HG03565 (cell line): Measurements from ENCODE around the gene SLC25A19.
A peak's percentile ranks its signal among the peaks of the same experiment; 100 is the strongest.
"Not testable (repeated sequence)": the region's sequence is repeated elsewhere in the genome, so short reads cannot be mapped to it uniquely, and the experiment has no call there.

Experiments
- ATAC-seq: cut with Tn5 transposase; IDR thresholded peaks from one replicate; pipeline ENCODE4 v1.9.1; 2021; ENCODE audit warnings: mild to moderate bottlenecking, moderate library complexity; ENCODE audit not compliant: unreplicated experiment

SLC25A19 gene

DNA sequence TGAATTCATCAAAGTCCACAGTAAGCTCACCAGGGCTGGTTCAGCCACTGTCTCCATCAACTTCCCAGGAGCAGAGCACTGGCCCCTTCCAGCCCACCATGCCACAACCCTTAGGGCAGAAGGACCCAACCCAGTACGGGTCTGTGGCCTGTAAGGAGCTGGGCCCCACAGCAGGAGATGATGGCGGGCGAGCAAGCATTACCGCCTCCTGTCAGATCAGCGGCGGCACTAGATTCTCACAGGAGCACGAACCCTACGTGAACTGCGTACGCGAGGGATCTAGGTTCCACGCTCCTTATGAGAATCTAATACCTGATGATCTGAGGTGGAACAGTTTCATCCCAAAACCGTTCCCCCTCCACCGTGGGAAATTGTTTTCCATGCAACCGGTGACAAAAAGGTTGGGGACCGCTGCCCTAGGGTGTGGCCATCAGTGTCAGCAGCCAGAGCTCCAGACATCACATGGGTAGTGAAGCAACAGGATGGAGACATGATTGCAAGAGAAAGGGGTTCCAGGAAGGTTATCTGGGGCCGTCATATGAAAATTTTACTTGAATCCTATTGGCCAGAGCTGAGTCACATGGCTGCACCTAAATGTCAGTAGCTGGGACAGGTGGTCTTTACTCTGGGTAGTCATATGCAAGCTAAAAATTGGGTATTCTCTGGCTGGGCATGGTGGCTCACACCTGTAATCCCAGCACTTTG is 12.4 kb upstream of the SLC25A19 start:
- ATAC-seq, result no peak

DNA sequence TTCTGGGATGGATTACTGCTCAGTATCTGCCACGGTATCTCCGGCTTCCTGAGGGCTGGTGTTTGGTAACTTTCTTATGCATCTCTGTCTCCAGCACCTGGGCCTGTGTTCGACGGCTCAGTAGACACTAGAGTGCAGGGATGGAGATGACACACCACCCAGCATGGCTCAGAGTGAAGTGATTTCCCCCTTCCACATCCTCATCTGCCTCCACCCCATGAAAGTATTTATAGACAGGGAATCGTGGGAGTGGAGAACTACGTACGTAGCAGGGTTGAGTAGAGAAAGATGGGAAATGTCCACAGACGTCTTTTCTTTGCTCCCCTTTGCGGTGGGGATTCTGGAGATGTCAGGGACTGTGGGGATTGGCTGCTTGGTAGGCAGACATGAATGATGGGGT is 11.8 kb upstream of the SLC25A19 start:
- ATAC-seq, result no peak

DNA sequence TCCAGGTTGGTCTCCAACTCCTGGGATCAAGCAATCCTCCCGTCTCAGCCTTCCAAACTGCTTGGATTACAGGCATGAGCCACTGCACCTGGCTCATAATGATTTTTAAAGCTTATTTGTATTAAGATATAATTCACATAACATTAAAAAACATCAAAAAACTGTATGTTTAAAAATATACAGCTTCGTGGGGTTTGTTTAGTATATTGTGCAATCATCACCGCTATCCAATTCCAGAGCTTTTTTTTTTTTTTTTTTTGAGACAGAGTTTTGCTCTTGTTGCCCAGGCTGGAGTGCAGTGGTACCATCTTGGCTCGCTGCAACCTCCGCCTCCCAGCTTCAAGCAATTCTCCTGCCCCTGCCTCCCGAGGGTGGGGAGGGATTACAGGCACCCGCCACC is 11.0 kb upstream of the SLC25A19 start:
- ATAC-seq, result no peak

DNA sequence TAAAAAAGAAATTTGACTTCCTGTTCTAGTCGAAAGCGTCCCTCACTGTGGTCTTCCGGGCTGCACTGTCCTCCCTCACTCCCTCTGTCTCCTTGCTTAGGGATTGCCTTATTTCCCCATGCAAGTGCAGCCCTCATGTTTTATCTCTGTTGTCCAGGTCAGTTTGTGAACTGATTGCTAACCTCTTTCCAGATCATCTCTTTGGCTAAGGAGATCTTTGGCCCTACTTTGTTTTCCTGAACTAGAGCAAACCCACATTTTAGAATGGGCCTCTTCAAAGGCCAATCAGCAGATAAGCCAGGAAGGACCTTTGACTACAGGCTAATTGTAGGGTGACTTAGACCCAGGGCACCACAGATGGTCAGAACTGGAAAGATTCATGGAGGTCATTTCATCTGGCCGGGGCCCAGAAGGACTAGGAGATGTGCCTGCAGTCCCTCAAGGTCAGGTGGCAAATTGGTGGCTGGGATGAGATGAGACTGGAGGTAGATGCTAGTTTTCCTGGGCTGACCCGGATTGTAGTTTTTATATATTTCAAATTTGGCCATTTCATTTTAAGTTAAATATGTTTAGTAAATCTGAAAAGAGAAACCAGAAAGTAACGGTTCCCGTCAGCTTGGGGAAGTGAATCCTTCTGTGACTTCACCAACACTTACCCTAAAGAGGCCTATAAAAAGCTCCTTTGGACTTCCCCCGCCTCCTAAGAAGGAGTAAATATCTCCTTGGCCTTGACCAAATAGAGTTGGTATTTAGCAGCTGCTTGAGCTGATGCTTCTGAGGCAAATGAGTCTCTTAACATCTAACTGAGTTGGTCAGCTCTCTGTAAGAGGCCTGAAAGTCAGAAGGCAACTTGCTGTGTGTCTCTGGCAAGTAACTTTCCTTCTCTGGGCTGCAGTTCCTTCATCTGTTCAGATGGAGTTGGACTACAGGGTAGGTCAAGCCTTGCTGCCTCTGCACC is 6.2 kb upstream of the SLC25A19 start:
- ATAC-seq, result peak; percentile 55

DNA sequence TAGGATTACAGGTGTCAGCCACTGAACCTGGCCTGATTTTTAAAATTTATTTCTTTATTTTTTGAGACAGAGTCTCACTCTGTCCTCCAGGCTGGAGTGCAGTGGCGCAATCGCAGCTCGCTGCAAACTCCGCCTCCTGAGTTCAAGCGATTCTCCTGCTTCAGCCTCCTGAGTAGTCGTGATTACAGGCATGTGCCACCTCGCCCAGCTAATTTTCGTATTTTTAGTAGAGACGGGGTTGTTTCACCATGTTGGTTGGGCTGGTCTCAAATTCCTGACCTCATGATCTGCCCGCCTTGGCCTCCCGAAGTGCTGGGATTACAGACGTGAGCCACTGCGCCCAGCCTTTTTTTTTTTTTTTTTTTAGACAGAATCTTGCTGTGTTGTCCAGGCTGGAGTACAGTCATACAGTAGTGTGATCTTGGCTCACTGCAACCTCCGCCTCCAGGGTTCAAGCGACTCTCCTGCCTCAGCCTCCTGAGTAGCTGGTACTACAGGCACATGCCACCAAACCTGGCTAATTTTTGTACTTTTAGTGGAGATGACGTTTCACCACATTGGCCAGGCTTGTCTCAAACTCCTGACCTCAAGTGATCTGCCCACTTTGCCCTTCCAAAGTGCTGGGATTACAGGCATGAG is 3.7 kb upstream of the SLC25A19 start:
- ATAC-seq, result not testable (repeated sequence)

DNA sequence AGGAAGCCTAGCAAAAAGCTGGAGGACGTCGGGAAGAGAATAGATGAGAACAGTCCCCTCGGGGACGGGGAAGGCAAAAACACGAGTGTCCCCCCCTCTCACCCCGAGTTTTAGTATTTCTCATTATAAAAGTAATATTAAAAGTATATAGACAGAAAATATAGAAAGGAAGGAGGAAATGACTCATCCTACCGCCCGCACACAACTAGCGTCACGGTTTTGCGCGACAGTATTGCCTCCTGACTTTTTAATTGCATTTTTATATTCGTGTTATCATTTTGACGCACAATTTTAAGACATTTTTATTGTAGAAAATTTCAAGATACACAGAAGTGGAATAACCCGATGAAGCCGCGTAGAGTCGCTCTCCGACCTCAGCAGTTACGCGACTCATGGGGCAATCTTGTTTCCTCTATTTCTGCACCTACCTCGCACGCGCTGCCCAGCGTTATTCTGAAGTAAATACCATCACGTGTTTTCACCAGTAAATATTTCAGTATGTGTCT is 652 bp upstream of the SLC25A19 start:
- no peak for ATAC-seq

DNA sequence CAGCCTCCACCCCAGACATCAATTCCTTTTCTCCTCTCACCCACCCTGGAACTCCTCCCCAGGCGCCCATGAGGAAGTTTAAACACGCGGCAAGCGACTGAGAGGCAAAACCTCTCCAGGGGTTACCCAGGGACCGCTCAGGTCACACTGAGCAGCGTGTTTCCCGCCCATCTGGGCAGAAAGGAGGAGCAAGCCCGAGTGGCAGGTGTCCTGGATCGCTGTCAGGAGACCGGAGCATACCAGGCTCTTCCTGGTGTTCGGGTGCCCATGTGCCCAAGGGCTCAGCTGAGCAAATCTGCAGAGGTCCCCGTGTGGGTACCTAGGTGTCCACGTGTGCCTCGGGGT is 491 bp downstream of the SLC25A19 start:
- ATAC-seq, result peak; percentile 2

DNA sequence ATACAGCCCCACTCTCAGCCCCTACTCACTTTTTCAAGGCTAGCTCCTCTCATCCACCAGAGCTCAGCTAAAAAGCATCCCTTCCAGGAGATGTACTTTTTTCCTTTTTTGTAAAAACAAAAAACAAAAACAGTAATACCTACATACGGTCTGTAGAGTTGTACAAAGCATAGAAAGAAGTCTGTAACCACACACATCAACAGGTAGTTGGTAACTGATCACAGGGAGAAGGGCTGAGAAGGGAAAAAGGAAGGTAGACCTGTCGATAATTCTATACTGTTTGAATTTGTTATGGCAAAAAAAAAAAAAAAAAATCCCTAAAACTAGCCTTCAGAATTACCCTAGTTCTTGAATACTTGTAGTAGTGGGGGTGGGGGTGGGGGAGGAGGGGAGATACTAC is 874 bp downstream of the SLC25A19 start:
- no peak for ATAC-seq

DNA sequence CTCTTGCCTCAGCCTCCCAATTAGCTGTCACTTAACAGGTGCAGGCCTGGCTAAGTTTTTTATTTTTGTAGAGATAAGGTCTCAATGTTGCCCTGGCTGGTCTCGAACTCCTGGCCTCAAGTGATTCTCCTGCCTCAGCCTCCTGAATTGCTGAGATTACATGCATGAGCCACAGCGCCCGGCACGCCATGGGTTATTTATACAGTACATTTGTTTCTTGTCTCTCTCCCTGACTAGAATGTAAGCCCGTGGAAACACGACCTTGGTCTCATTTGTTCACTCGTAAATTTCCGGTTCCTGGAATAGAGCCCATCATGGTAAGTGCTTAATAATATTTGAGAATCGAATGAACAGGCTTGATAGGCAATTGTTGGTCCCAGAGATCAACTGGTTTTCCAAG is 2.0 kb downstream of the SLC25A19 start:
- no peak for ATAC-seq

DNA sequence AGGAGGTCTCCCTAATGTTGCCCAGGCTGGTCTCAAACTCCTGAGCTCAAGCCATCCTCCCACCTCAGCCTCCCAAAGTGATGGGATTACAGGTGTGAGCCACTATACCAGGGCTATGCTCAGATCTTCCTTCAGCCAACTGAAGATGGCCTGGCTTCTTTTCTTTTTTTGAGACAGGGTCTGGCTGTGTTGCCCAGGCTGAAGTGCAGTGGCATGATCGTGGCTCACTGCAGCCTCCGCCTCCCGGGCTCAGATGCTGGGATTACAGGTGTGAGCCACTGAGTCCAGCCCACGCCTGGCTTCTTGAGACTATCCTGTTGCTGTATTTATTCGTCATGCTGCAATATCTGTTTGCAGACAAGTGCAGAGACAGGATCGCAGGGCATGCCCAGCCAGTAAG is 4.1 kb downstream of the SLC25A19 start:
- ATAC-seq, result no peak

DNA sequence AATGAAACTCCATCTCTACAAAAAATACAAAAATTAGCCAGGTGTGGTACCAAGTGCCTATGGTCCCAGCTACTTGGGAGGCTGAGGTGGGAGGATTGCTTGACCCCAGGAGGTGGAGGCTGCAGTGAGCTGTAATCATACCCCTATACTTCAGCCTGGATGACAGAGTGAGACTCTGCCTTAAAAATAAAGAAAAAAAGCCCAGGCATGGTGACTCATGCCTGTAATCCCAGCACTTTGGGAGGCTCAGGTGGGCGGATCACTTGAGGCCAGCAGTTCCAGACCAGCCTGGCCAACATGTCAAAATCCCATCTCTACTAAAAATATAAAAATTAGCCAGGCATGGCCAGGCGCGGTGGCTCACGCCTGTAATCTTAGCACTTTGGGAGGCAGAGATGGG is 9.0 kb downstream of the SLC25A19 start:
- ATAC-seq, result not testable (repeated sequence)

DNA sequence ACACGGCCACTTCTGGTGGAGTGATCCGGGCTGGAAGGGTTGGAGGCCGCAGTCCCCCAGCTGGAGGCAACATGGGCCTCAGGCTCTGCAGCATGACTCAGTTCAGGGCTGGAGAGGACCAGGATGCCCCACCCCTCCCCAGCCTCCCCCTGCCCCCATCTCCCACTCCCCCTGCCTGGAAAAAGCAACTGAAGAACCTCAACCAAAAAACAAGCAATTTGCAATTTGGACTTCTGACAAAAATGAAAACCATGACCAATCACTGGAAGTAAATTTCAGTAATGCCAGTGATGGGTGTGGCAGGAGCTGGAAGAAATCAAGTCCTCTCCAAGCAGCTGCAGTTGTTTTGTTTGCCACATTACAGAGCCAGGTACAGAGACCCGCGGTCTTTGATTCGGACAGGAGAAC is 11.6 kb downstream of the SLC25A19 start:
- ATAC-seq, result no peak

DNA sequence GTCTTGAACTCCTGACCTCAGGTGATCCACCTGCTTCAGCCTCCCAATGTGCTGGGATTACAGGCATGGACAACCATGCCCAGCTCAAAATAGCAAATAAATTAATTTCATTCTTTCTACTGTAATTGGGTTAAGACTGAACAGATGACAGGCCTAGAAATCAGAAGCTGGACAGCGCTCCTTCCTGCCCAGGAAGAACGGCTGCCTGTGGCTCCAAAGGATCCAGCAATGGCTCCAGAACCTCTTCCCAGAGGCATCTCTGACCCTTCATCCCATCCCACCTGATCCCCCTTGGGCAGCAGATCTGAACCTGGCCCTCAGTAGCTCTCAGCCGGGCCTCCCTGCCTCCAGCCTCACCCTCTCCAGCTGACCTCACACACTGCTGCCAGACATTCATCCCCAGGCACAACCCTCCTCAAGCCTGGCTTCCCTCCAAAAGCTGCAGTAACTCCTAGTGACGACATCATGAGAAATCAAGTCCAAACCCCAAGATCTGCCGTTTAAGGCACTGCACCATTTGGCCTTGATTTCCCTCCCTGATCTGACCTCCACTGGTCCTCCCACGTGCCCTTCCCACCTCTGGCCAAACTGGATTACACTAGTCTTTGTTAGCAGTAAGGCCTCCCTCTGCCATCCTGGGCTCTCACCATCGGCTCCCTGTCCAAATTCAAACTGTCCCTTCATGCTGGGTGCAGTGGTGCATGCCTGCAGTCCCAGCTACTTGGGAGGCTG is 15.1 kb downstream of the SLC25A19 start:
- no peak for ATAC-seq

DNA sequence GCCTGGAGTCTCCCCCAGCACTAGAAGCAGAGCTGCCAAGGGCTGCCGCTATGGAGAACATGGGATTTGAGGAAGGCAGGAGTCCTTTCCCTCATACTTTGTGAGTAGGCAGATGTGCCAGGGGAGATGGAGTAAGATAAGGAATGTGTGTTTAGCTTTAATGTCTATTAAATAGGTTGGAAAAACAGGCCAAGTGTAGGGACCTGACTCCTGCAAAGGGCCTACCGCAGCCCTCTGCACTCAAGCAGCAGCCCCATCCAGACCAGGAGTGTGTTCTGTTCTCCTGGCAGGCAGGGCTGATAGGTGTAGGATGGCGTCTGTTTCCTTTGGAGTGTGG is 16.4 kb downstream of the SLC25A19 start:
- ATAC-seq, result no peak

DNA sequence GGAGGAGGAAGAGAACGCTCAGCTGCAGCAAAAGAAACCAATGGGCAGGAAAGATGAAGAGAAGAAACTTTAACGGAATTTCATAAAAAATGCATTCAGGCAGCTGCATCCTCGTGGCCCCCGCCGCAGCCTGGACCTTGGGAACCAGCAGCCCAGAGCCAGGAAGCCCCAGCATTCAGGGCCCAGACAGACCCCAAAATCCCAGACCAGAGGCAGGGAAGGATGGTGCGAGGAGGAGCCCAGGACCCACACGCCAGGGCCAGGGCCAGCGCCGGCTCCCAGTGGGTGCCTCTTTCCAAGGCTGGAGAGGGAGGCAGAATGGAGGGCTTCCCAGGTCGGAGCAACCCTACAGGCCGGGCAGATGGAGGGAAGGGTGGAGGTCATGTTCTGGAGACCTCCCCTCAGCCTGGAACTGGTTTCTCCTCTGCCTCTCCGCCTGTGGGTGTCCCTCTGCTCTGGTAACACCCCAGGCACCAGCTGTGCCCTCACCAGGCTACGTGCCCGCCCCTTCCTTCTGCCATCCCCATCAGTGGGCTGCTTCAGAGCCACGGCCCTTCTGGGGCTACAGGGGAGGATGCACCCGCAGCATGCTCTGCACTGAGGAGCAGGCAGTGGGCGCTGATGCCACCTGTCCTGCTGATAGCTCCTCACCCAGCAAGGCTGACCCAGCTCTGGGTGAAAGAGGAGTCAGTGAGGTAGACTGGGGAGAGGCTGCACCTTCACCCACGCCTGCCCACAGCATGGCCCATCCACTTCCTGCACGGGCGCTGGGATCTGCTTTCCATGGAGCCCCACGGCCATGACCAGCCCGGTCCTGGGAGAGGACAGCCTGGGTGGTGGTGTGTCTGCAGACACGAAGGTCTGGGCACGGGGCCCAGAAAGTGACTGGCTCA is 17.0 kb downstream of the SLC25A19 start:
- no peak for ATAC-seq

DNA sequence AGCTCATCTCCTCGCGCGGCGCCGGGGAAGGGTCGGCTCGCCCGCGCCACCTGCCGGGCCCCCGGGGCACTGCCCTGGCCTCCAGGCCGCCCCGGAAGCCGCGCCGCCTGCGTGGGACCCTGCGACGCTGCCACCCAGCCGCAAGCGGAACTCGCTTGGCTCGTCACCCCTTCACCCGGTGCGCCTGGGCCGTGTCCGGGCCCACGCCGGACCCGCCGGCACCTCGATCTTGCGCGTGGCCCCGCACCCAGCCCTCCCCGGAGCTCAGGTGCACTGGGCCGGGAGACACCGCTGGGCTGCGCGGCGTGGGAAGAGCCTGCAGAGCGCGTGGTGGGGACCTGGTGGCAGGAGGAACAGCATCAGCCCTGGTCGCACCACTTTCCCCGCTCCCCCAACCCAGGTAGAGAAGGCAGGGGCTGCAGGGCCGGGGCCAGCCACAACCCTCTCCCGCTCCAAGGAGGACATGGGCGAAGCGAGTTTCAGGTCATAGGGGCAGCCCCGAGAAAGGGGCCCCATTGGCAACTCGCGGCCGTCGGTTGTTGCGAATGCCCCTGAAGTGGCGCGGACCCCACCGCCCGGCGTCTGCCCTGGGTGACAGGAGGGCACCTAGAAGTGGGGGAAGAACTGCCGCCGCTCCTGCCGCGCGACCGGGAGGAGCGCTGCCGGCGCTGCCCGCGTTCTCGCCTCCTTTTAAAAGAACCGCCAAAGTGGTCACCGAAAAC is 17.8 kb downstream of the SLC25A19 start:
- ATAC-seq, result peak; percentile 59

DNA sequence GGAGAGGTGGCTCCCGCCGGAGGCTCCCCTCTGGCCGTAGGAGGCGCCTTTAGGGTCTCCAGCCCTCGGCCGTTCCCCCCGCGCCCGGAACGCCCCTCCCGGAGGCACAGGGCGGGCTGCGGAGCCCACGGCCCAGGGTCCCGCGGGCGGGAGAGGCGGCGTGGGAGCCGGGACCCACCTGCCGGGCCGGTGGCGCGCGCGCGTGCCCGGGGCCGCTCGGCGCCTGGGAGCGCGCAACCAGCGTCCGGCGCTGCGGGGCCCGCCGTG is 18.3 kb downstream of the SLC25A19 start, which contains the start of gene MIF4GD:
Gene MIF4GD (minus strand): TSS at position 266 of the 267 bp plus-strand sequence. CDS start 1,036 bp downstream, outside the sequence.
- ATAC-seq, result no peak

DNA sequence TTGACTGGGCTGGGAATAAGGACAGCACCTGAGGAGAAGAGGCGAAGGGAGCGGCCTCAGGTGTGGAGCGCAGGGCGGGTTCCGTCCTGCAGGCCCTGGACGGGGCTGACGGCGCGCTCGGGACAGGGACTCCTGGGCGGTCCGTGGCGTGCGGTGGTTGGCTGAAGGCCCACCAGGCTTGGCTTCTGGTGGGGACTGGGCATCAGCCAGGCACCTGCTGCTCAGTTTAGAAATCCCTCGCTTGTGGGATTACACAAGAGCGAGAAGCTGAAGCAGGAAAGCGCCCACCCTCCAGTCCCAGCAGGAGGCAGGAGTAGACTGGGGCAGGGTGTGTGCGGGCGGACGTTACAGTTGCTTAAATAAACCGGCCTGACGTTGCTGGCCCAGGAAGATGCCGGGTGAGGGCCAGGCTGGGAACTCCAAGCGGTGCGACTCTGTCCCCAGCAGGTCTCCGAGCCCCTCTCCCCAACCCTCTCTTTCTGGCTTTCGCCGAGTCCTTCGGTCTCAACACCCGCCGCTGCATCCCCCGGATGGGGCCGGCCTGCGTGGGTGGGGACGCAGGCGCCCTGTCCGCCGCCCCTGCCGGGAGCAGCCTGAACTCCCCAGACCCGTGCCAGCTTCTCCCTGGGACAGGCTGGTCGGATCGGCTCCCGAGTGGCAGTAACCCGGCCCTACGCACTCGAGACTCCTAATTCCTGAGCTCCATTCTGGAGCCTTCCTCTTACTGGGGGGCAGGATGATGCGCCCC is 18.8 kb downstream of the SLC25A19 start:
- peak; percentile 23 for ATAC-seq

DNA sequence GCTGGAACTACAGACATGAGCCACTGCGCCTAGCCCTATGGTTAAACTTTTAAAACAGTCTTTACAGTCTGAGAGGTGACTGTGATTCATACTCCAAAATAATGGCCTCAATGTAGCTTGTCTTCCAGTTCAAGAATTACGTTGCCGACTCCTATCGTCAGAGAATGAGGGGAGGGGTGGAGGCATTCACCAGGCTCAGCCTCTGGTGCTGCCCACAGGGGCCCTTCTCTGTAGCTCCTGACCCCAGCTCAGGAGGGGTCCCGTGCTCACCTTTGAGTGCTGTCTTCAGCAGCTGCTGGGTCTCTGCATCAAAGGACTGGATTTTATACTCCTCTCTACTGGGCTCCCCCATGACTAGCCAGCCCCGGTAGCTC is 19.4 kb downstream of the SLC25A19 start:
- ATAC-seq, result no peak
